MM.1S (cell line): ENCODE results near the gene SPAG17.

Experiments
- DNase-seq: peaks from one replicate; pipeline ENCODE4 v3.0.0-alpha.2; 2015
- H2AFZ ChIP-seq: fragments of 300-600 bp; sonication (generic); 2 replicates; pipeline ENCODE4 v1.6.0; 2016; ENCODE audit warnings: antibody characterized with exemption, low read length
- H3F3A ChIP-seq: fragments of 300-600 bp; sonication (generic); 2 replicates; pipeline ENCODE4 v1.6.1; 2016; ENCODE audit warnings: mild to moderate bottlenecking, antibody characterized with exemption, low read length, moderate library complexity, mixed read lengths; ENCODE audit not compliant: insufficient read depth
- H3K27ac ChIP-seq: fragments of 300-600 bp; sonication (generic); 2 replicates; pipeline ENCODE4 v1.5.1; 2016; ENCODE audit warnings: mild to moderate bottlenecking, low read length
- H3K27me3 ChIP-seq: fragments of 300-600 bp; sonication (generic); replicated peaks from 2 replicates; pipeline ENCODE4 v1.6.0; 2016; ENCODE audit warnings: low read length; ENCODE audit not compliant: insufficient read depth
- H3K36me3 ChIP-seq: fragments of 300-600 bp; sonication (generic); replicated peaks from 2 replicates; pipeline ENCODE4 v1.6.1; 2016; ENCODE audit warnings: mild to moderate bottlenecking, low read length, mixed read lengths; ENCODE audit not compliant: insufficient read depth
- H3K4me1 ChIP-seq: fragments of 300-600 bp; sonication (generic); 2 replicates; pipeline ENCODE4 v1.6.1; 2016; ENCODE audit warnings: low read length, mixed read lengths
- H3K4me2 ChIP-seq: fragments of 300-600 bp; sonication (generic); 2 replicates; pipeline ENCODE4 v1.6.0; 2016; ENCODE audit warnings: low read depth, low read length
- H3K4me3 ChIP-seq: fragments of 300-600 bp; sonication (generic); 2 replicates; pipeline ENCODE4 v1.5.1; 2016; ENCODE audit warnings: low read length, mixed read lengths
- H3K79me2 ChIP-seq: fragments of 300-600 bp; sonication (generic); 2 replicates; pipeline ENCODE4 v1.6.1; 2016; ENCODE audit warnings: mixed run types, low read length, mixed read lengths
- H3K9ac ChIP-seq: fragments of 300-600 bp; sonication (generic); 2 replicates; pipeline ENCODE4 v1.6.1; 2016; ENCODE audit warnings: low read length, mixed read lengths
- H3K9me2 ChIP-seq: fragments of 300-600 bp; sonication (generic); replicated peaks from 2 replicates; pipeline ENCODE4 v1.6.1; 2016; ENCODE audit warnings: mild to moderate bottlenecking, low read length, mixed read lengths; ENCODE audit not compliant: insufficient read depth
- H3K9me3 ChIP-seq: fragments of 300-600 bp; sonication (generic); replicated peaks from 2 replicates; pipeline ENCODE4 v1.6.1; 2016; ENCODE audit warnings: mild to moderate bottlenecking, low read length, mixed read lengths; ENCODE audit not compliant: insufficient read depth
- H4K20me1 ChIP-seq: fragments of 300-600 bp; sonication (generic); 2 replicates; pipeline ENCODE4 v1.6.1; 2016; ENCODE audit warnings: mild to moderate bottlenecking, low read length, moderate library complexity, mixed read lengths; ENCODE audit not compliant: insufficient read depth
- EZH2 ChIP-seq: fragments of 300-600 bp; sonication (generic); optimal IDR thresholded peaks from 2 replicates; pipeline ENCODE3; 2017; ENCODE audit warnings: low read depth, mild to moderate bottlenecking, antibody characterized with exemption, low read length, mixed read lengths
- EZH2phosphoT487 ChIP-seq: fragments of 300-600 bp; sonication (generic); IDR thresholded peaks from 2 replicates; pipeline ENCODE4 v1.6.1; 2018; ENCODE audit warnings: antibody characterized with exemption, low read length
- TF ChIP-seq, protein P1 (sequence below): fragments of 300-600 bp; sonication (generic); IDR thresholded peaks from 2 replicates; pipeline ENCODE4 v1.5.1; 2016; ENCODE audit warnings: antibody characterized with exemption, low read length, mixed read lengths

Gene SPAG17

DNA sequence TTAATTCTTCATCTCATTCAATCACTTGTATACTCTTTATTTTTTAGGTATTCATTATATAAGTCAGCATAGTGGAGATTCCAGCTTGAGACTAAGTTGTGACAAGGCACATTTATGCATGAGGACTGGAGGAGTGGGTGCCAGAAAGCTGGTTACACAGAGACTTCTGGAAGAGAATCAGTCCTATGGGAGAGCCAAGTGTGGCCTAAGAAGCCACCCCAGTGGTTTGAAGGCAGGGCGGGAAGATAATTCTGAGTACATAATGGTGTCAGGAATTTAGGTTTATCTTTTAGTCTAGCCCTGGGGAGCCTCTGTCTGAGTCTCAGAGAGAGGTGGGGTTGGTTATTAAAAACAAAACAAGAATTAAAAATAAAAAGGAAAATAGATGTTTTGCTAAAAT is 83.0 kb downstream of the SPAG17 start:
- H3K9ac ChIP-seq: no peak overlapping the region
- no peak for DNase-seq
- no peak overlapping the region for H3K4me3 ChIP-seq
- H3F3A ChIP-seq: no peaks in the 10 kb centered on the region
- H3K9me3 ChIP-seq: no peaks in the 10 kb centered on the region
- H3K4me2 ChIP-seq: no peak overlapping the region
- H3K4me1 ChIP-seq: no peaks in the 10 kb centered on the region
- H3K27ac ChIP-seq: no peak overlapping the region
- H3K36me3 ChIP-seq: no peaks in the 10 kb centered on the region
- H4K20me1 ChIP-seq: no peaks in the 10 kb centered on the region
- H3K79me2 ChIP-seq: no peaks in the 10 kb centered on the region
- no peaks in the 10 kb centered on the region for H3K9me2 ChIP-seq
- no peak overlapping the region for H2AFZ ChIP-seq
- no peaks in the 10 kb centered on the region for H3K27me3 ChIP-seq
- TF ChIP-seq EZH2 (no peak), EZH2phosphoT487 (no peak)
- TF ChIP-seq, protein P1, sequence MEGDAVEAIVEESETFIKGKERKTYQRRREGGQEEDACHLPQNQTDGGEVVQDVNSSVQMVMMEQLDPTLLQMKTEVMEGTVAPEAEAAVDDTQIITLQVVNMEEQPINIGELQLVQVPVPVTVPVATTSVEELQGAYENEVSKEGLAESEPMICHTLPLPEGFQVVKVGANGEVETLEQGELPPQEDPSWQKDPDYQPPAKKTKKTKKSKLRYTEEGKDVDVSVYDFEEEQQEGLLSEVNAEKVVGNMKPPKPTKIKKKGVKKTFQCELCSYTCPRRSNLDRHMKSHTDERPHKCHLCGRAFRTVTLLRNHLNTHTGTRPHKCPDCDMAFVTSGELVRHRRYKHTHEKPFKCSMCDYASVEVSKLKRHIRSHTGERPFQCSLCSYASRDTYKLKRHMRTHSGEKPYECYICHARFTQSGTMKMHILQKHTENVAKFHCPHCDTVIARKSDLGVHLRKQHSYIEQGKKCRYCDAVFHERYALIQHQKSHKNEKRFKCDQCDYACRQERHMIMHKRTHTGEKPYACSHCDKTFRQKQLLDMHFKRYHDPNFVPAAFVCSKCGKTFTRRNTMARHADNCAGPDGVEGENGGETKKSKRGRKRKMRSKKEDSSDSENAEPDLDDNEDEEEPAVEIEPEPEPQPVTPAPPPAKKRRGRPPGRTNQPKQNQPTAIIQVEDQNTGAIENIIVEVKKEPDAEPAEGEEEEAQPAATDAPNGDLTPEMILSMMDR: no peak

DNA sequence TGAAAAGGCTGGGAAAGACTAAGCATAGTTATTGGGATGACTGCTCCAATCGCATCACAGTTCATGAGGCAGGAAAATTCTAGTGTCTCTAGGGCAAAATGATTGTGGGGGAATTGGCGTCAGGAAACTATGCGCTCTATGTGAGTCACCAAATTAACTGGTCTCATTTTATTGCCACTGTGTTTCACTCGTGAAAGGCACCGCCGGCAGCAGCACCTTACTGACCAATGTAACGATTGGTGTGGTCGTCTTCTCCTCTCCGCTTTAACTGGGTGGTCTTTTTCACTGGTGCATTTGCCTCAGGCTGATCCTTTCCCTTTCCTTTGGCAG is 83.5 kb downstream of the SPAG17 start:
- no peak for DNase-seq
- Histone ChIP-seq H3K79me2 (no peaks in the 10 kb centered on the region), H3K4me2 (no peak overlapping the region), H3K36me3 (no peaks in the 10 kb centered on the region), H3K9ac (no peak overlapping the region), H3K4me3 (no peak overlapping the region), H3K9me3 (no peaks in the 10 kb centered on the region), H3K4me1 (no peaks in the 10 kb centered on the region), H4K20me1 (no peaks in the 10 kb centered on the region), H3F3A (no peaks in the 10 kb centered on the region), H3K27ac (no peak overlapping the region), H3K27me3 (no peaks in the 10 kb centered on the region), H3K9me2 (no peaks in the 10 kb centered on the region), H2AFZ (no peak overlapping the region)
- TF ChIP-seq, protein P1: no peak
- no peak for TF ChIP-seq EZH2phosphoT487
- no peak for TF ChIP-seq EZH2

DNA sequence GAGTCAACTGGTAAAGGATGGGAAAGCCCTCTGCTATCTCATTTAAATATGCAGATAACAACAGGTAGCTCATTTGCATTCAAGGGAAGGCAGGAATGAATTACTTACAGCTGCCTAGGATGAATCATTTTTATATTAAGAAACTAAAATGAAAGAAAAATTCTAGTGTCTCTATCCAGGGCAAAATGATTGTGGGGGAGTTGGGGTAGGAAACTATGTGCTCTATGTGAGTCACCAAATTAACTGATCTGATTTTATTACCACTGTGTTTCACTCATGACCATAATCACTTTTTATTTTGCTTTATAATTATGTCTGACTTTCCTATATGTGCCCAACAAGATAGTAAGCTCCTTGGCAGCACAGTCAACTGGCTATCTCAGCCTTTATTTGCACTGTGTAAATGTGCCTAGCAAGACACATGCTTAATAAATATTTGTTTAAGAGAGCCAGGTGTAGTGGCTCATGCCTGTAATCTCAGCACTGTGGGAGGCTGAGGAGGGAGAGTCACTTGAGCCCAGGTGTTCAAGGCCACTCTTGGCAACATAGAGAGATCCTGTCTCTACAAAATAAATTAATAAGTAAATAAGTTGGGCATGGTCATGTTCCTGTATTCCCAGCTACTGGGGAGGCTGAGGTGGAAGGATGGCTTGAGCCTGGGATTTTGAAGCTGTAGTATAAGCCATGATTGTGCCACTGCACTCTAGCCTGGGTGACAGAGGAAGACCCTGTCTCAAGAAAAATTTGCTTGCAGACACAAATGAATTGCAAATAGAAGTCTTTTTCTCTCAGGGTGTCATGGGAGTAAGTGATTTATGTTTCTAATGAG is 84.1 kb downstream of the SPAG17 start:
- H3K9me3 ChIP-seq: no peaks in the 10 kb centered on the region
- H3K27ac ChIP-seq: no peak overlapping the region
- H3K9ac ChIP-seq: no peak overlapping the region
- H3K4me3 ChIP-seq: no peak overlapping the region
- no peaks in the 10 kb centered on the region for H4K20me1 ChIP-seq
- no peaks in the 10 kb centered on the region for H3K79me2 ChIP-seq
- H3K4me1 ChIP-seq: no peaks in the 10 kb centered on the region
- H2AFZ ChIP-seq: no peak overlapping the region
- no peak for DNase-seq
- TF ChIP-seq EZH2 (no peak), EZH2phosphoT487 (no peak)
- TF ChIP-seq, protein P1: no peak
- no peaks in the 10 kb centered on the region for H3K36me3 ChIP-seq
- no peaks in the 10 kb centered on the region for H3K9me2 ChIP-seq
- H3K27me3 ChIP-seq: no peaks in the 10 kb centered on the region
- no peaks in the 10 kb centered on the region for H3F3A ChIP-seq
- H3K4me2 ChIP-seq: no peak overlapping the region
